ENCODE measurements around the gene AOPEP. TPM values are rescaled to one million over a fixed set of nuclear protein-coding genes. Genes with fewer than 3 reads are reported as not detected.

AOPEP gene
- total RNA-seq, 1 experiment from 2014 or later, result 89.5 TPM

DNA sequence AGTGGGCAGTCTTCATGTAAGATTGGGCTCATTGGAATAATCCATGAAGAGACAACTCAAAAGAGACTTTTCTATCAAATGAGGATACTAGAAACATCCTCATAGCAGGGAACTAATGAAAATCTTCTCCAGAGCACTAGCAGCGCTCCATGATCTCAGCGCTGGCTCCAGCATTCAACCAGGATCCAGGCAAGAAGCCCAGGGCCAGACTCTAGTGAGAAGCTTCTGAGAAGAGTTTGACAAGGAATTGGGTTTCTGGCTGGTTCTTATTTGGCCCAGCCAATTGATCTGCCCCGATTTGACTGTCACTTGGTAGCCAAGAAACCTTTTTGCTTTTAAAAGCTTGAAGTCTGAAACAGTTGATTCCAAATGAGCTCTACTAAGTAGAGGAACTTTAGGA lies 60.1 kb downstream of the AOPEP start:
- Mint-ChIP-seq H3K9me3 (ENCODE audit: low read depth, unreplicated experiment) (no peaks in the 10 kb centered on the region), H3K4me3 (ENCODE audit: low read depth, unreplicated experiment) (no peak overlapping the region), H3K4me1 (ENCODE audit: low read depth, unreplicated experiment) (peaks cover 9% of the 10 kb centered on the region), H3K27ac (ENCODE audit: unreplicated experiment) (no peak overlapping the region), H3K27me3 (ENCODE audit: unreplicated experiment) (no peaks in the 10 kb centered on the region), H3K36me3 (ENCODE audit: insufficient read depth, unreplicated experiment) (peaks cover 4% of the 10 kb centered on the region)
- intact Hi-C loops (cut with micrococcal nuclease; ENCODE audit: unreplicated experiment), result no loop called here
- TF ChIP-seq, protein P1, sequence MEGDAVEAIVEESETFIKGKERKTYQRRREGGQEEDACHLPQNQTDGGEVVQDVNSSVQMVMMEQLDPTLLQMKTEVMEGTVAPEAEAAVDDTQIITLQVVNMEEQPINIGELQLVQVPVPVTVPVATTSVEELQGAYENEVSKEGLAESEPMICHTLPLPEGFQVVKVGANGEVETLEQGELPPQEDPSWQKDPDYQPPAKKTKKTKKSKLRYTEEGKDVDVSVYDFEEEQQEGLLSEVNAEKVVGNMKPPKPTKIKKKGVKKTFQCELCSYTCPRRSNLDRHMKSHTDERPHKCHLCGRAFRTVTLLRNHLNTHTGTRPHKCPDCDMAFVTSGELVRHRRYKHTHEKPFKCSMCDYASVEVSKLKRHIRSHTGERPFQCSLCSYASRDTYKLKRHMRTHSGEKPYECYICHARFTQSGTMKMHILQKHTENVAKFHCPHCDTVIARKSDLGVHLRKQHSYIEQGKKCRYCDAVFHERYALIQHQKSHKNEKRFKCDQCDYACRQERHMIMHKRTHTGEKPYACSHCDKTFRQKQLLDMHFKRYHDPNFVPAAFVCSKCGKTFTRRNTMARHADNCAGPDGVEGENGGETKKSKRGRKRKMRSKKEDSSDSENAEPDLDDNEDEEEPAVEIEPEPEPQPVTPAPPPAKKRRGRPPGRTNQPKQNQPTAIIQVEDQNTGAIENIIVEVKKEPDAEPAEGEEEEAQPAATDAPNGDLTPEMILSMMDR (IDR thresholded peaks at IDR 0.05; ENCODE audit: unreplicated experiment), result no peak
- CTCF ChIA-PET, result no interaction called here
- no peak for DNase-seq
- BruUV-seq (replicated peaks), result no TSS peak

DNA sequence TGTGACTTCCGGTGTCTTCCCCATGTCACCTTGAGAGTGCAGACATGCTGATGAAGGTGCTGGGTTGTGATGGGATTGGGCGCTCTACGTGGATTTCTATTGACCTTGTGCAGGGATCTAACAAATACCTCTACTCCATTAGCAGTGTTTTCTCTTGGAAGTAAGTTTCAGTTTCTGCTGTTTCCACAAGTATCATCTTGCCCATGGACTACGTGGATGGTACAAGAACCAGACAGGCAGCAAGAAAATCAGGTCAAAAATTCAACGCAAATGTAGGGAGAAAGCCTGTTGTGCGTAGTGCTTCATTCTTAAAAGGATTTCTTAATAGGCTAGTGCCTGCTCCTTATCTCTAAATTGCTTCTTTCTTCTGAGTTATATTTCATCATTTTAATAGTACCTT lies 60.8 kb downstream of the AOPEP start:
- no peak for DNase-seq
- BruUV-seq (replicated peaks), result no TSS peak
- Mint-ChIP-seq H3K9me3 (ENCODE audit: low read depth, unreplicated experiment) (no peaks in the 10 kb centered on the region), H3K36me3 (ENCODE audit: insufficient read depth, unreplicated experiment) (peaks cover 4% of the 10 kb centered on the region), H3K4me3 (ENCODE audit: low read depth, unreplicated experiment) (no peak overlapping the region), H3K4me1 (ENCODE audit: low read depth, unreplicated experiment) (peaks cover 9% of the 10 kb centered on the region), H3K27me3 (ENCODE audit: unreplicated experiment) (no peaks in the 10 kb centered on the region), H3K27ac (ENCODE audit: unreplicated experiment) (no peak overlapping the region)
- TF ChIP-seq, protein P1 (IDR thresholded peaks at IDR 0.05; ENCODE audit: unreplicated experiment), result no peak
- CTCF ChIA-PET, result no interaction called here
- intact Hi-C loops (cut with micrococcal nuclease; ENCODE audit: unreplicated experiment), result no loop called here

DNA sequence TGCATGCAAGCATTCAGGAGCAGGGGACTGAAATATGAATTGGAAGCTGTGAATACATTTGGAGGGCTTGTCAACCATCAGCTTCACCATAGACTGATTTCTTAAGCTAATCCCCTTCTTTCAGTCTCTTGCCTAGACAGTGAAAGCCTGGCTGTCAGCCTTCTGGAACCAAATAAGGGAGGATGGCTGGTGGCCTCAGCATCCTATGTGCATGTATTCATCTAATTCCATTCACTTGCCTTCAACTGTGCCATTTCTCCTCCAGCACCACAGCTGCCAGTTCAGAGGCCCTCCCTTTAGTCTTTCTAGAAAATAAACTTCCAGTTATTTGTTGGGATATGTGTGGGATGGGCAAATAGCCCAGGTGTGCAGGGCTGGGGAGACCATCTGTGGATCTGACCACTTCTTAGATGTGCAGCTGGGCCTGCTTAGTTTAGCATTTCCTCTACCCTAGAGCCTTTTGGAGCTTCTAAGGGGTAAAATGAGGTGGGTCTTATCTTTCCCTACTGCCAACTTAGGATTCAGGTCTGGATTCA lies 62.1 kb downstream of the AOPEP start:
- CTCF ChIA-PET, result no interaction called here
- no peak for DNase-seq
- intact Hi-C loops (cut with micrococcal nuclease; ENCODE audit: unreplicated experiment), result no loop called here
- Mint-ChIP-seq H3K27ac (ENCODE audit: unreplicated experiment) (no peak overlapping the region), H3K9me3 (ENCODE audit: low read depth, unreplicated experiment) (no peaks in the 10 kb centered on the region), H3K27me3 (ENCODE audit: unreplicated experiment) (no peaks in the 10 kb centered on the region), H3K4me1 (ENCODE audit: low read depth, unreplicated experiment) (no peaks in the 10 kb centered on the region), H3K4me3 (ENCODE audit: low read depth, unreplicated experiment) (no peak overlapping the region), H3K36me3 (ENCODE audit: insufficient read depth, unreplicated experiment) (no peaks in the 10 kb centered on the region)
- TF ChIP-seq, protein P1 (IDR thresholded peaks at IDR 0.05; ENCODE audit: unreplicated experiment), result no peak
- no TSS peak for BruUV-seq (replicated peaks)

DNA sequence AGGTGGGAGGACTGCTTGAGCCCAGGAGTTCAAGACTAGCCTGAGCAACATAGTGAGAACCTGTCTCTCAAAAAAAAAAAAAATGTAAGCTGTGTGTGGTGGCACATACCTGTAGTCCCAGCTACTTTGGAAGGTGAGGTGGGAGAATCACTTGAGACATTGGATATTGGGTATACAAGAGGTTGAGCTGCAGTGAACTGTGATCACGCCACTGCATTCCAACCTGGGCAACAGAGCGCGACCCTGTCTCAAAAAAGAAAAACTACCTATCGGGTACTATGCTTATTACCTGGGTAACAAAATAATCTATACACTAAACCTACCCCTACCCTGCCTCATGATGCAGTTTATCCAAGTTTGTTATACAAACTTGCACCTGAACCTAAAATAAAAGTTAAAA lies 64.9 kb downstream of the AOPEP start:
- H3K27me3 Mint-ChIP-seq (ENCODE audit: unreplicated experiment), result no peaks in the 10 kb centered on the region
- TF ChIP-seq, protein P1 (IDR thresholded peaks at IDR 0.05; ENCODE audit: unreplicated experiment), result no peak
- CTCF ChIA-PET, result interaction anchor here (0.7 kb wide), 1 partner anchor 56 kb away, joined by 3 read pairs; no protein-coding TSS in a partner anchor
- DNase-seq, result no peak
- intact Hi-C loops (cut with micrococcal nuclease; ENCODE audit: unreplicated experiment), result no loop called here
- no TSS peak for BruUV-seq (replicated peaks)
- no peak overlapping the region for H3K27ac Mint-ChIP-seq (ENCODE audit: unreplicated experiment)
- H3K4me1 Mint-ChIP-seq (ENCODE audit: low read depth, unreplicated experiment), result no peaks in the 10 kb centered on the region
- no peaks in the 10 kb centered on the region for H3K36me3 Mint-ChIP-seq (ENCODE audit: insufficient read depth, unreplicated experiment)
- no peaks in the 10 kb centered on the region for H3K9me3 Mint-ChIP-seq (ENCODE audit: low read depth, unreplicated experiment)
- no peak overlapping the region for H3K4me3 Mint-ChIP-seq (ENCODE audit: low read depth, unreplicated experiment)
